GM21825 (cell line): ENCODE data around the gene RASD1.
"Not testable (repeated sequence)": the region's sequence is repeated elsewhere in the genome, so short reads cannot be mapped to it uniquely, and the experiment has no call there.

Experiments
- ATAC-seq: cut with Tn5 transposase; IDR thresholded peaks from one replicate; pipeline ENCODE4 v1.9.1; 2021; ENCODE audit warnings: mild to moderate bottlenecking, moderate library complexity; ENCODE audit not compliant: unreplicated experiment

The RASD1 gene

DNA sequence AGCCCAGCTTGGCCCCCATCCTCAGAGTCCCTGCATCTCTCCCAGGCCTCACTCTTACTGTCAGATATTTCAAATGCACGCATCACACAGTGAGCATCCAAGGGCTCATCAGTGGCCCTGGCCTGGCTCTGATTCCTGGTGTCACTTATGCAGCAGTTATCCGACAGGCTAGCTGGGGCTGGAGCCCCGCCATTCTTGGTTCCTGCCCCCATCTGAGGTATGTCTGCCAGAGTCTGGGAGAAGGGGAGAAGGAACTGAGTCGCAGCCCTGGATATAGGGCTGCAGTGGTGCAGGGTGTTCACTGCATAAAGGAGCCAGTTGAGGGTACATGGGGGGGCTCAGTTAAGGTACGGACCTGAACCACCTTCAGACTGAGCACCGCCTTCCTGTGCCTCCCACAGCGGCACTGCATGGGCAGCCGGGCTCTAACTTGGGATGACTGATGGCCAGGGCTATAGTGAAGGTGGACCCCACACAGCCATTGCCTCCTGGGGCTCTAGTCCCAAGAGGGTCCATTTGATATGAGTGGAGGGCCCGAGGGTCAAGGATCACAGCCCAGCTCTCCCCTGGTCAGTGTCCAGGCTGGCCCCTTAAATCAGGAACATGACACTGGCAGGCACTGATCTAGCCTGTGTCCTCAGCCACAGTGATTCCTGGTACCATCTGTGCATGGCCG, 1.8 kb upstream of the RASD1 start:
- ATAC-seq, result no peak

GRCh38 chr17:17497065-17497844, 1.1 kb upstream of the RASD1 start:
- no peak for ATAC-seq

DNA sequence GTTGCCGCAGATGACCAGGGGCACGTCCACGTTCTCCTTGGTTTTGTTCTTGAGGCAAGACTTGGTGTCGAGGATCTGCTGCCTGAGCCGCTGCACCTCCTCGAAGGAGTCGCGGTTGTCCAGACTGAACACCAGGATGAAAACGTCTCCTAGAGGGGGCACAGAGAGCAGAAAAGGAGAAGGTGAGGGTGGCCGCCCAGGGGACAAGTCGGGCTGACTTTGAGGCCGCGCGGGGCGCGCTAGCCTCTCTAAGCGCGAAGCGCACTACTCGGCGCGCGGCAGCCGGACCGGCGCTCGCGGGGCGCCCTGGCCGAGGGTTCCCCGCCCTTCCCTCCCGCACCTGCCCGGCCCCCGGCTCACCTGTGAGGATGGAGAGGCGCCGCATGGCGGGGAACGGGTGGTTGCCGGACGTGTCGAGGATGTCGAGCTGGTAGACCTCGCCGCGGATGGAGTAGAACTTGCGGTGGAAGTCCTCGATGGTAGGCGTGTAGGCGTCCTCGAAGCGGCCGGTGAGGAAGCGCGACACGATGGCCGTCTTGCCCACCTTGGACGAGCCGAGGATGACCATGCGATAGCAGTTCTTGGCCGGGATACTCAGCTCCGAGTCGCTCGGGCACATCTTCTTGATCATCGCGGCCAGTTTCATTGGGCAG, 533 bp downstream of the RASD1 start:
- no peak for ATAC-seq

DNA sequence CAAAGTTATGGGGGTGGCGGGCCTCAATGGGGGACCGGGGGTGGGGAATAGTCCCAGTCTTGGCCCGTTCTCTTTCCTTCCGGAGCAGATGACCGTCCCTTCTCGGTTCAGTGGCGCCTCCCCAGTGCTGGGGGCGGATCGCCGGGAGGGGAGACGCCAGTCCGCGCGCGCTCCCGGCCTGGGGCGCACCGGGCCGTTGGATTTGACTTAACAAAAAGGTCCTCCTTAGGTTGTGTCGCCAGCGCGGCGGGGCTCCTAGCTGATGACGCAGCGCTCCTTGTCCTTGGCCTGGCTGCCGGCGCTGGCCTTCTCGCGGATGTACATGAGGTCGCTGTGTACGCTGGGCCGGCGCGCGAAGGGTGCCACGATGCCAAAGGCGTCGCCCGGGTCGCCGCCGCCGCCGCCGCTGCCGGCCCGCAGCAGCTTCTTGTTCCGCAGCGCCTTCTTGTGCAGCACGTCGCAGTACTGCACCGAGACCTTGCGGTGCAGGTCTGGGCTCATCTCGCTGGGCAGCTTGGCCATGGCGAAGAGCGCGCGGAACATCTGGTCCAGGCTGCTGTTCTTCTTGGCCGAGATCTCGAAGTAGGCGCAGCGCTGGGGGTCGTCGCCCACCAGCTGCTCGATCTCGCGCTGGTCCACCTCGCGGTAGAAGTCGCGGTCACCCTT, 1.2 kb downstream of the RASD1 start:
- ATAC-seq, result no peak

GRCh38 chr17:17494499-17494869, 1.7 kb downstream of the RASD1 start:
- no peak for ATAC-seq

DNA sequence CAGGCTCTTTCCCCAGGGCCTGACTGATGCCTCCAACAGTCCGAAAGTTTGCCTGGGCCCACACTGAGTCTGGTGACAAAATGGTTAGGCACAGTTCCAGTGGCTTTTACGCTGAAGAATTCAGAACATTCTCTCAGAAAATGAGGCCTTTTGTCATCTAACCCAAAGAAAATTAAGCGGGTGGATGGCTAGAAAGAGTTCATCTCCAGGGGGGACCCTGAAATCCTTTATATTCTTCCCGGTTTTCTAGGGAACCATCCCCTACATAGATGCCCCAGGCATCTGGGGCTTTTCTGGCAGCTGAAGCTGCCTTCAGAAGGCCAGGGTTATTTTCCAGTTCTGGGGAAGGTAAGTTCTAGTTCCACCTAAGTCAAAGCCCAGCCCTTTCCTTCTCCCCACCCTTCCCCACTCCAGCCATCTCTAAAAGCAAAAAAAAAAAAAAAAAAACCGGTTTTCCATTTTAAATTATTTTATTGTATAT, 2.2 kb downstream of the RASD1 start:
- no peak for ATAC-seq

DNA sequence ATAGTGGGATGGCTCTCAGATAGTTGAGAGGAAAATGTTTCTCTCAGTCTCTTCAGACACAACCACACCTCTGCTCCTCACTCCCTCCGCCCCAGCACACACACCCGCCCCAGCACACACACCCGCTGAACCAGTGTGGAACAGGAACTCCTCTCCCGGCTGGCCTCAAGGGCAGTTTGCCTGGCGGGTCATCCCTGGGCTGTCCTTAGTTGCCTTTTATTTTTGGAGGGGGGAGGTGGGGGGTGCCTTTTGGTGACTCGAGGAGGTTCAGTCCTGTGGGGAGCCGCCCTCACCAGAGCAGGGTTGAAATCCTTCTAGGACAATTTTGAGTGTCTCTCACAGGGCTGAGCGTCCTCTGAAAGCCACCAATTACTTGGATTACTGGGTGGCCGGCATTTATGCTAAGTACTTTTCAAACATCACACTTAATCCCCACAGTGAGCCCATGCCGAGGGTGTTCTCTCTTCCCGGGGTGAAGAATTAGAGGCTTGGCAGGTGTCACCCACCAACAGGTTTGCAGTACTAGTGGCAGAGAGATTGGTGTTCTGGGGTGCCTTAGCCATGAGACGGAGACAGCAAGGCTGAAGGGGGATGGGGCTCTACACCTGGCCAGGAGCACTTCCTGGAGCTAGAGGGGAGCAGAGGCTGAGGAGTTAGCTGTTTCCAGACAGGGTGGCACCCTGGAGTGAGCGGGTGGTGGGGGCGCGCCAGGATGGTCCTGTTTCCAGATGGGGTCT, 2.8 kb downstream of the RASD1 start:
- ATAC-seq, result no peak

DNA sequence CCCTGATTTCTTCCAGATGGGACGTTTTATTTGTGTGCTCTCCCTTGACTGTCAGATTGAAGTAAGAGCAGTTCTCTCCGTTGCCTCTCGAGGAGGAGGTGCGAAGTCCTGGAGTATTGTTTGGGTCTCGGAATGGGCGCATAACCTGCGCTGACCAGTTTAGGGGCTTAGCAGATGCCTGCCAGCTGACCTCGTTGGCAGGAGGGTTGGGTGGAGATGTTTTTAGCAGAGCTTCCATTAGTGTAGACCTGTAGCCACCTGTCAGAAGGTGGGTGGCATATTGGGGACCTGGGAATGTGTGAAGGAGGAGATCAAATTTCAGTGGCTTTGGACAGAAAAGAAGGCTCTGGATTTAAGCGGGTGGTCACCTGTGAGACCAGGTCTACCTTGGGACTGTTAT, 3.6 kb downstream of the RASD1 start:
- no peak for ATAC-seq

DNA sequence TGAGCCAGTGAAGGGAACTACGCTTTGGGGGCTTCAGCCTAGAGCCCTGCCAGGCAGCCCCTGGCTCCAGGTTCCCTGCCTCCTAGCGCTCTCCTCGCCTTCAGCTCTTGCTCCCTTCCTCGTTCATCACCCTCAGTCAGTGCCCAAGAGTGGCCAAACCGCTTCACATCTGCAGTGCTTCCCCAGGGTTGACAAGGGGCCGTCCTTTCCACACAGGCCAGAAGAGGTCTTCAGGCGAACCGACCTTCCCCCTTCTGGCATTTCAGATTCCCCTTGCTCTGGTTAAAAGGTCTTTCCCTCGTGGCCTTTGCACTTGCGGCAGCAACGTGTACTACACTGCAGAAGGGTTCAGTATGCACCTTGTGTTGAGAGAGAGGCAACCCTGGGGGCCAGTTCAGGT, 4.1 kb downstream of the RASD1 start:
- no peak for ATAC-seq

DNA sequence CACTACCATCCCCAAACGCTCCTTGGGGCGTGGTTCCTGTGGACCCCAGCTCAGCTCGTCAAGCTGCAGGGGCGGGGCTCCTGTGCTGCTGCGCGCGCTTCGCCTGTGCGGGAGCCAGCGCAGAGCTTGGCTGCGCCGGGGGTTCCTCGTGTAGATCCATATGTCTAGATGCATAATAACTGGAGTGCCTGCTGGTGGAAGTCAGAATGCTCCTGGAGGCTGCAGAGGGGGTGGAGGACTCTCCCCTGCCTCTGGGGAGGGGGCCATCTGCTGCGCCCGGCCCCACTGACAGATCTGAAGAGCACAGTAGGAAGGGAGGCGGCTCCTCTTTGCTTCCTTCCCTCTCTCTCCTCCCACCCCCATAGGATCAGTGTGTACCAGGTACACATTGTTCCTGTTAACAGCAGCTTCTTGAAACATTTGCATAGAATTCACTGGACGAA, 4.6 kb downstream of the RASD1 start:
- ATAC-seq, result no peak

GRCh38 chr17:17491031-17491471, 5.1 kb downstream of the RASD1 start:
- ATAC-seq, result no peak

GRCh38 chr17:17487998-17488397, 8.2 kb downstream of the RASD1 start:
- no peak for ATAC-seq

DNA sequence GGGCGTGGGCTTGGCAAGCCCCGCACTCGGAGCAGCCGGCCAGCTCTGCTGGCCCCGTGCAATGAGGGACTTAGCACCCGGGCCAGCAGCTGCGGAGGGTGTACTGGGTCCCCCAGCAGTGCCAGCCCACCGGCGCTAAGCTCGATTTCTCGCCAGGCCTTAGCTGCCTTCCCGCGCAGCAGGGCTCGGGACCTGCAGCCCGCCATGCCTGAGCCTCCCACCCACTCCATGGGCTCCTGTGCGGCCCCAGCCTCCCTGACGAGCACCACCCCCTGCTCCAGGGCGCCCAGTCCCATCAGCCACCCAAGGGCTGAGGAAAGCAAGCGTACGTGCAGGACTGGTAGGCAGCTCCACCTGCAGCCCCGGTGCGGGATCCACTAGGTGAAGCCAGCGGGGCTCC, 9.8 kb downstream of the RASD1 start:
- ATAC-seq, result not testable (repeated sequence)

GRCh38 chr17:17485420-17485819, 10.8 kb downstream of the RASD1 start:
- ATAC-seq, result no peak

GRCh38 chr17:17484451-17484899, 11.7 kb downstream of the RASD1 start:
- ATAC-seq, result no peak

DNA sequence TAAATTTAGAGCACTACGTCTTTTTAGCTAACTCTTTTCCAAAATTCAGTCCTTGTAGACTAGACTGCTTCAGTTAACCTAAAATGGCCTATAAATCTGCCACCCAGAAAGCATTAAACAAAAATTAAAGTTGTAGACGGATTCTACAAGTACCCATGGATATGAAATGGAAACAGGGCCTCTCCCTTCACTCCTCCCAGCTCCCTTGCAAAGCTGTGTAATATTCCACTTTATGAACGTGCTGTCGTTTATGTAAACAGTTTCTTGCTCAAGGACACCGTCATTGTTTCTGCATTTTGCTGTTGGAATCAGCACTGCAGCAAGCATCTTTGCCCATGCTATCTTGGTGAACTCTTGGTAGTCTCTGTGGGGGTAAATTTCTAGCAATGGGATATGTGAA, 14.3 kb downstream of the RASD1 start:
- ATAC-seq, result no peak

GRCh38 chr17:17480593-17481148, 15.5 kb downstream of the RASD1 start:
- ATAC-seq, result no peak

DNA sequence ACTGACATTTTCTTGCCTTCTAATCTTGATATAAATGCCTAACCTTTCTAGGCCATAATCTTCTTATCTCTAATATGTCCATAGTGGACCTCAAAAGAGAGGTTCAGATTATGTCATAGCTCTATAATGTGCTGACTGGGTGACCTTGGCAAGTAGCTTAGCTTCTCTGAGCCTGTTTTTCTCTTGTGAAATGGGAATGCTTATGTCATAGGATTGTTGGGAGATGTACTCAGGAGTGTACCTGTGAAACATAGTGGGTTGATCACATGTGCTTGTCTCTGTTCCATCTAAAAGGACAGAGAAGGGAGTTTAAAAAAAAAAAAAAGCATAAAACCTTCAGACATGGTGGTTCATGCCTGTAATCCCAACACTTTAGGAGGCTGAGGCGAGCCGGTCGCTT, 17.0 kb downstream of the RASD1 start:
- no peak for ATAC-seq

- ATAC-seq, result peak; percentile 71
Observed at GRCh38 chr17:17476865-17477467, 19.2 kb downstream of the RASD1 start, which contains the start of gene MED9. MED9 (plus strand) TSS chr17:17477000; CDS start chr17:17477042, 42 bp downstream.

DNA sequence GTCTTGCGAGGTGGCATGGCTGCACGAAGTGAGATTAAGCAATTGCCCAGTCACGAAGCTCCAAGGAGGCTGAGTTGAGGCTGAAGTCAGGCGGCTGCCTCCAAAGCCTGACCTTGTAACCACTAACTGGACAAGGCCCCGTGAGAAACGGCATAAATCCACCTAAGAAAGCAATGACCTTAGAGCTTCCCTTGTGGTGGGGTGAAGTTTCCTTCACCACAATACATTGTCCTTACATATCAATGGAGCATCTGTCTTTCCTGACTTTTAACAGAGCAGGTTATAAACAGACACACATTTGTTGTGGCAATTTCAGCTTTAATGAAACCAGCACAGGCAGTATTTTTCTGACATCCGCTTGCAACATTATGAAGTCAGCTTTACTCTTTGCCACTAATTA, 21.9 kb downstream of the RASD1 start:
- ATAC-seq, result no peak
